Measurements from ENCODE around the gene DMD.

- TF ChIP-seq CTCF (IDR thresholded peaks at IDR 0.05) (no peak), POLR2A (IDR thresholded peaks at IDR 0.05) (no peak)
Measured at GRCh38 chrX:31199840-31200114, 2011.6 kb downstream of the DMD start.
